DMS 273 treated with DMSO at 0.1 percent for 48 hours (cell line): ENCODE measurements around the gene WDR6.

ENCODE experiments used
- DNase-seq: peaks from one replicate; lab custom pipeline; 2025; lab: John Stamatoyannopoulos, UW

Gene WDR6

GRCh38 chr3:49007068-49007770, at the start of gene WDR6:
Gene WDR6 (plus strand): TSS chr3:49007391. CDS start chr3:49007432, 41 bp downstream.
- DNase-seq, result peak; percentile 88

GRCh38 chr3:48960841-48961413, 46.3 kb upstream of the WDR6 start:
- DNase-seq, result no peak

DNA sequence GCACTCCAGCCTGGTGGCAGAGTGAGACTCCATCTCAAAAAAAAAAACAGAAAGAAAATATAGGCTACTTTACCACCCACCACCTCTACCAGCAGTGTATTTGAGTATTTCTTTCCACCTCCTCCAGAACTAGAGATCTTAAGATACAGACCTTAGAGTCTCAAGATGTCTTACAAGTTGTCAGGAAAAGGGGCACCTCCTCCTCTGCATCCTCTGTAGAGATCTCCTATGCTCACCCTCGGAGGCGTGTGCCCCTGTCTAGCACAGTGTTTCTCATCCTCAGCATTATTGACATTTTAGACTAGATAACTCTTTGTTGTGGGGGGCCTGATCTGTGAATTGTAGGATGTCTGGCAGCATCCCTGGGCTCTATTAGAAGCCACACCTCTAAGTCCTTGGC, 44.9 kb upstream of the WDR6 start:
- DNase-seq, result no peak

GRCh38 chr3:48962939-48963338, 44.3 kb upstream of the WDR6 start:
- DNase-seq, result no peak

GRCh38 chr3:48963591-48963990, 43.6 kb upstream of the WDR6 start:
- DNase-seq, result no peak

GRCh38 chr3:48966367-48966766, 40.8 kb upstream of the WDR6 start:
- peak; percentile 3 for DNase-seq

DNA sequence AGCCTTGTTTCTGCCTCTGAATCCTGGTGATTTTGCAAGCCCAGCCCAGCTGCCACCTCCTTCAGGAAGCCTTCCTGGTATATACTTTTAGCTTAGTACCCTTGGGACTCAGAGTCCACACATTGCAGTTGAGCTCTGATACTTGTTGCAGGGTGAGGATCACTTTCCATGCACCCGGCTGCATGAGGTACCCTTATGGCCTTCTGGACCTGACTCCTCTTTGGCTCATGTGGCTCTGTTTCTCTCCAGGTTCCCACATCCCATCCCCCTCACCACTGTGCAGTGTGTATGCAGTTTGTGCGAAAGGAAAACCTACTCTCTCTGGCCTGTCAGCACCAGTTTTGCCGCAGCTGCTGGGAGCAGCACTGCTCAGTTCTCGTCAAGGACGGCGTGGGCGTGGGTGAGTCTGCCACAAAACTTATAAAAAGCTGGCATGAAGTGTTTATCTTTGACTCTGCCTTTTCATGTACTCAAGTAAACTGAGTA, 40.3 kb upstream of the WDR6 start:
- no peak for DNase-seq

DNA sequence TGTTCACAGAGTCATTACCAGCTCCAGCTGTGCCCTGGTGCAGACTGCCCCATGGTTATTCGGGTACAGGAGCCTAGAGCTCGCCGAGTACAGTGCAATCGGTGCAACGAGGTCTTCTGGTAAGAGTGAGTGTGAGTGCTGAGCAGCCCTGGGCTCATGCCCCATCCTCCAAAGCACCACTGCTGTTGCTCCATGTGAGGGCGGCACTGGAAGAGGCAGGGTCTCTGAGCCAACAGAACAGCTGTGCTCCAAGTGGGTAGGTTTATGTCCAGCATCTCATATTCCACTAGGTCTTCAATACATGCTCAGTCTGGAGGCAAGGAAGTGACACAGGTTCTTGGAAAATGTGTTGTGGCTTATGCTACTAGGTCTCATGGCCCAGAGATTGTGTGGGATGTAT, 36.6 kb upstream of the WDR6 start:
- DNase-seq, result no peak

DNA sequence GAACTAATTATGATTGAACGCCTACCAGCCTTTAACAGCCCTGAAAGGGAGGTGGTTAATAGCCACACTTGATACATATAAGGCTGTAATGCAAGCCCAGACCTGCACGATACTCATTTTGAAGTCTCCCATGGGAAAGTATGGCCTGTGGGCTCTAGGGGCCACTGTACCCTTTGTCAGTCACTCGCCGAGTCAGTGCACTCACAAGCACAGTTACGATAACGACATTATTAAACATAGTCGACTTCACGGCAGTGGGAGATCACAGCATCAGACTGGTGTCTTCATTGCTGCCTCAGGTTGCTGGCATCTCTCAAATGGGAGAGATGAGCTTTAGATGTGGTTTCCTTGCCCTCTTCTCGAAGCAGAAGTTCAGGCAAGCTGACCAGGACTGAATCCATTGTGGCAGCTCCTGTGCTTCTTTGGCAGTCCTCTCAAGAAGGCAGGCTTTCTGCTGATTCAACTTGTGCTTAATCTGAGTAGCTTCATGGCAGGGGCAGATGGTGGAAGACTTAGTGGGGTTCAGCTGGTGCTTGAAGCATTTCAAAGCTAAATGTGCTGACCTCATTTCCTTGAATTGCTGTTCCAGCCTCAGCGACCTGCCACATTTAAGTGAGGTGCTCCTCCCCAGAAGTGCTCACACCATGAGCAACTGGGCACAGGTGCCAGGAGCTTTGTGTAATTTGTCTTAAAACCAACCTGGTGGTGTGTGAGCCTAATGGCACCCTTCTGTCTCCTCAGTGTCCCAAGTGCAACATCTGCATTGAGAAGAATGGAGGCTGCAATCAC, 32.9 kb upstream of the WDR6 start:
- no peak for DNase-seq

GRCh38 chr3:48979451-48979850, 27.7 kb upstream of the WDR6 start:
- DNase-seq, result no peak

GRCh38 chr3:48980295-48980694, 26.9 kb upstream of the WDR6 start:
- DNase-seq, result no peak

DNA sequence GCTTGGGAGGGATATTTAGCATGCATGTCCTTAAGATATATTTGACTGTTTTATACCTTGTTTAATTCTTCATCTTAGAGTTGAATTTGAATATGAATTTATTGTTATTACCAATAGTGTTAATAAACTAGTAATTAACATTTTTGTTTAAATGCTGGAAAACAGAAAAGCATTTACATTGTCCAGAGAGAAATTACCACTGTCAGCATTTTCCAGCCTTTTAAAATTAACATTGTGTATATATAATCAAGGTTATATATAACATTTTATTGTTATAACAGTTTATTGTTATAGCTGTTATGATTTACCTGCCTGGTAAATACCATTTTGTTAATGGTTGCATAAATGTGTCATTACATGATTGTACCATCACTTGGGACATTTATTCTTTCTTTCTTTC, 25.2 kb upstream of the WDR6 start:
- no peak for DNase-seq

DNA sequence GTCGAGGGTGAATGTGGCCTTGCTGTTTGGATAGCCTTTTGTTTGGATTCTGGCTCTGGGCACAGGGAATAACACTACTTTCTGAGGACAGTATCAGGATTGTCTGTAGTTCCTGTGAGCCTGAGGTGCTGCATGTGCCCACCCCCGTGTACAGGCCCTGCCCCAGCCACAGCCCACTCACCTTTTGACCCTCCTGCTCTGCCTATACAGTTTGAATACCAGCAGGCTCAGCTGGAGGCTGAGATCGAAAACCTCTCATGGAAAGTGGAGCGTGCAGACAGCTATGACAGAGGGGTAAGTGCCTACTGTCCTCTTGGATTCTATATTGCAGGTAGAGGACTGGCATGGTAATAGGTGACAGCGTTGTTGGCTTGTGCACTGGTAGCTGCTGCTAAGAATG, 24.5 kb upstream of the WDR6 start:
- no peak for DNase-seq

- no peak for DNase-seq
These were observed 24.1 kb upstream of the WDR6 start for GRCh38 chr3:48983096-48983495.

DNA sequence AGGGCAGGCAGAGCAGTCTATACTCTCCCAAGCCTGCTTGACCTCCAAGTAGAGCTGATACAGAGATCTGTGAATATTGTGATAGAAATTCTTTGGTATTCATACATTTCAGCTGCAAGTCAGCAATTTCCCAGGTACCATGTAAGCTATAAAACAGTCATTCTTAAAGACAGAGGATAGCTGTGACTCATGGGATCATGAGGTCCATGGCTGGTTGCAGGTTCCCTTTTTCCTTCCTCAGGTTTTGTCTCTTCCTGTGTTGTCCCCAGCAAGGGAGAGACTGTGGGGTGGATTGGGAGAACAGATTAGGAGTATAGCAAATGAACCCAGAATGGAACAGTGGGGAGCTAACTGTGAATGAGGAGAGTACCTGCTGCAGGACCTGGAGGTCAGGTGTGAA, 22.5 kb upstream of the WDR6 start:
- DNase-seq, result no peak

- no peak for DNase-seq
These were observed 21.3 kb upstream of the WDR6 start for GRCh38 chr3:48985831-48986376.

GRCh38 chr3:48989126-48989795, 17.9 kb upstream of the WDR6 start:
- DNase-seq, result no peak

- DNase-seq, result no peak
These were observed 17.2 kb upstream of the WDR6 start, which contains the start of gene P4HTM for GRCh38 chr3:48989796-48990635. Gene P4HTM (plus strand): TSS chr3:48990241. CDS start chr3:48990257, 16 bp downstream.

- DNase-seq, result no peak
These were observed 16.3 kb upstream of the WDR6 start for GRCh38 chr3:48990636-48991469.

- no peak for DNase-seq
These were observed 15.2 kb upstream of the WDR6 start for GRCh38 chr3:48991851-48992545.
